Upper lobe of left lung (tissue), 4 donors: Measurements from ENCODE around the gene SNTG2.
"Not testable (repeated sequence)": the region's sequence is repeated elsewhere in the genome, so short reads cannot be mapped to it uniquely, and the experiment has no call there.

Experiments used
- CTCF ChIP-seq, 6 experiments: fragments of 450-650 bp in 4 of 6; fragments of 200-600 bp in 2 of 6; sonication (generic) in 2 of 6; IDR thresholded peaks; one replicate each; pipeline ENCODE4 v1.5.1; 2016 to 2019; ENCODE audit warnings: antibody characterized with exemption in 6 of 6
- POLR2A ChIP-seq, 4 donors: fragments of 450-650 bp; IDR thresholded peaks; one replicate each; pipeline ENCODE4 v1.5.1; 2016 to 2017; ENCODE audit warnings: antibody characterized with exemption in 4 of 4, mild to moderate bottlenecking in 2 of 4

GRCh38 chr2:1093668-1094067, 143.0 kb downstream of the SNTG2 start:
- not testable (repeated sequence) for TF ChIP-seq POLR2A, CTCF (IDR thresholded peaks at IDR 0.05)
